ENCODE data around the gene ASIC1. TPM values are rescaled to one million over a fixed set of nuclear protein-coding genes. Genes with fewer than 3 reads are reported as not detected.

The ASIC1 gene
- total RNA-seq, 1 donor from 2014 or later, result 25.0 TPM

DNA sequence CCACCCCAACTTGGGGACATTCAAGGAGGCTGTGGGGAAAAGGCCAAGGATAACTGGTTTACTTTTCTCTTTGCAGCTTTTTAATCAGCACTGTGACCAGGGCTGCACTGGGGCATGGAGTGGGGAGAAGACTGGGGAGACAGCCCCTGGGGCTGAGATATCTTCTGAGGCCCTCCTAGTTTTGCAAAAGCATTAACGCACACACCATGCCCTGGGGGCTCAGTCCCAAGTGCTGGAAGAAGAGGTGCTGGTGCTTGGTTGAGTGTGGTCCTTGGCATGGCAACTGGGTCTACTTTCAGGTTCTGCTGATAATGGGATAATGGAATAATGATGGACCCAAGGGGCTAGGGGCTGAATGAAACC, 18.4 kb downstream of the ASIC1 start:
- Mint-ChIP-seq H3K27me3 (ENCODE audit: low read depth) (no peaks in the 10 kb centered on the region), H3K4me3 (no peak overlapping the region), H3K4me1 (peaks cover 6% of the 10 kb centered on the region), H3K9me3 (no peaks in the 10 kb centered on the region), H3K36me3 (ENCODE audit: low read depth) (no peaks in the 10 kb centered on the region), H3K27ac (ENCODE audit: unreplicated experiment) (no peak overlapping the region)
- TF ChIP-seq, protein P1, sequence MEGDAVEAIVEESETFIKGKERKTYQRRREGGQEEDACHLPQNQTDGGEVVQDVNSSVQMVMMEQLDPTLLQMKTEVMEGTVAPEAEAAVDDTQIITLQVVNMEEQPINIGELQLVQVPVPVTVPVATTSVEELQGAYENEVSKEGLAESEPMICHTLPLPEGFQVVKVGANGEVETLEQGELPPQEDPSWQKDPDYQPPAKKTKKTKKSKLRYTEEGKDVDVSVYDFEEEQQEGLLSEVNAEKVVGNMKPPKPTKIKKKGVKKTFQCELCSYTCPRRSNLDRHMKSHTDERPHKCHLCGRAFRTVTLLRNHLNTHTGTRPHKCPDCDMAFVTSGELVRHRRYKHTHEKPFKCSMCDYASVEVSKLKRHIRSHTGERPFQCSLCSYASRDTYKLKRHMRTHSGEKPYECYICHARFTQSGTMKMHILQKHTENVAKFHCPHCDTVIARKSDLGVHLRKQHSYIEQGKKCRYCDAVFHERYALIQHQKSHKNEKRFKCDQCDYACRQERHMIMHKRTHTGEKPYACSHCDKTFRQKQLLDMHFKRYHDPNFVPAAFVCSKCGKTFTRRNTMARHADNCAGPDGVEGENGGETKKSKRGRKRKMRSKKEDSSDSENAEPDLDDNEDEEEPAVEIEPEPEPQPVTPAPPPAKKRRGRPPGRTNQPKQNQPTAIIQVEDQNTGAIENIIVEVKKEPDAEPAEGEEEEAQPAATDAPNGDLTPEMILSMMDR (conservative IDR thresholded peaks at IDR 0.05), result no peak
- no peak for DNase-seq (ENCODE audit: low read depth, low spot score)

DNA sequence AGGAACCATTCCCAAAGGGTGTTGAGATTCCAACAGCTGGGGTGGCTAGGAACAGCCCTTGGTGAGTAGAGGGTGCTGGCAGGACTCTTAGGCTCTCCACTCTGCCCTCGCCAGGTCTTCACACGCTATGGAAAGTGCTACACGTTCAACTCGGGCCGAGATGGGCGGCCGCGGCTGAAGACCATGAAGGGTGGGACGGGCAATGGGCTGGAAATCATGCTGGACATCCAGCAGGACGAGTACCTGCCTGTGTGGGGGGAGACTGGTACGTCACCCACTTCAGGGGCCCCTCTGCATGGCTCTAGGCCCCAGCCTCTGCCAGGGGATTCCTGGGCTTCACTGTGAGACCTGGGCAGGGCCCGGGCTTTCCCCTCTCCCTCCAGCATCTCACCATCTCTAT, 19.7 kb downstream of the ASIC1 start:
- no peaks in the 10 kb centered on the region for H3K27me3 Mint-ChIP-seq (ENCODE audit: low read depth)
- H3K4me3 Mint-ChIP-seq, result no peak overlapping the region
- H3K4me1 Mint-ChIP-seq, result peaks cover 4% of the 10 kb centered on the region
- H3K36me3 Mint-ChIP-seq (ENCODE audit: low read depth), result no peaks in the 10 kb centered on the region
- DNase-seq (ENCODE audit: low read depth, low spot score), result no peak
- H3K27ac Mint-ChIP-seq (ENCODE audit: unreplicated experiment), result no peak overlapping the region
- TF ChIP-seq, protein P1 (conservative IDR thresholded peaks at IDR 0.05), result no peak
- no peaks in the 10 kb centered on the region for H3K9me3 Mint-ChIP-seq

DNA sequence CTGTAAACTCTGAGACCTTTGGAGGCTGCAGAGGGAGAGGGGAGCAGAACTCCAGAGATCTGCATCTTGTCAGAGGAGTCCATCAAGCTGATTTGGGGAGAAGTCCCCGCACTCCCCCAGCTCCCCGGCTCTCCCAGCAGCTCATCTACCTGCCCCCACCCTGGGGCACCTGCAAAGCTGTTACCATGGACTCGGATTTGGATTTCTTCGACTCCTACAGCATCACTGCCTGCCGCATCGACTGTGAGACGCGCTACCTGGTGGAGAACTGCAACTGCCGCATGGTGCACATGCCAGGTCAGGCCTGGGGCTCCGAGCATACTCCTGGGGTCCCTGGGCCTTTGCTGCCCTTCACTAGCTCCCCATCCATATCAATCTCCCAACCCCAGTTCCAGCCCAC, 20.9 kb downstream of the ASIC1 start:
- no peak overlapping the region for H3K27ac Mint-ChIP-seq (ENCODE audit: unreplicated experiment)
- no peaks in the 10 kb centered on the region for H3K36me3 Mint-ChIP-seq (ENCODE audit: low read depth)
- DNase-seq (ENCODE audit: low read depth, low spot score), result no peak
- no peaks in the 10 kb centered on the region for H3K27me3 Mint-ChIP-seq (ENCODE audit: low read depth)
- TF ChIP-seq, protein P1 (conservative IDR thresholded peaks at IDR 0.05), result no peak
- H3K4me1 Mint-ChIP-seq, result peaks cover 4% of the 10 kb centered on the region
- H3K4me3 Mint-ChIP-seq, result no peak overlapping the region
- no peaks in the 10 kb centered on the region for H3K9me3 Mint-ChIP-seq

DNA sequence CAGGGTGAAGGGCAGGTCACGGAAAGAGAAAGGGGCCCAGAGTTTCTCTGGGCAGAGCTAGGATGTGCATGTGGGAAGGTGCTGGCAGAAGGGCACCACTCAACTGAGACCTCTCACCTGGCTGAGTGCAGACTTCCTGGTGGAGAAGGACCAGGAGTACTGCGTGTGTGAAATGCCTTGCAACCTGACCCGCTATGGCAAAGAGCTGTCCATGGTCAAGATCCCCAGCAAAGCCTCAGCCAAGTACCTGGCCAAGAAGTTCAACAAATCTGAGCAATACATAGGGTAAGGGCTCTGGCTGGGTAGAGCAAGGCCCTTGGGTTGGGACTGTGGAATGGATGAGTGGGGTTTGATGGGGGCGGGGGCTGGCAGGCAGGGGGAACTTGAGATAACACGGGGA, 22.4 kb downstream of the ASIC1 start:
- Mint-ChIP-seq H3K27ac (ENCODE audit: unreplicated experiment) (no peak overlapping the region), H3K4me3 (peak overlapping the region; percentile 21), H3K9me3 (no peaks in the 10 kb centered on the region), H3K27me3 (ENCODE audit: low read depth) (no peaks in the 10 kb centered on the region), H3K36me3 (ENCODE audit: low read depth) (no peaks in the 10 kb centered on the region), H3K4me1 (peaks cover 12% of the 10 kb centered on the region)
- DNase-seq (ENCODE audit: low read depth, low spot score), result no peak
- TF ChIP-seq, protein P1 (conservative IDR thresholded peaks at IDR 0.05), result no peak

DNA sequence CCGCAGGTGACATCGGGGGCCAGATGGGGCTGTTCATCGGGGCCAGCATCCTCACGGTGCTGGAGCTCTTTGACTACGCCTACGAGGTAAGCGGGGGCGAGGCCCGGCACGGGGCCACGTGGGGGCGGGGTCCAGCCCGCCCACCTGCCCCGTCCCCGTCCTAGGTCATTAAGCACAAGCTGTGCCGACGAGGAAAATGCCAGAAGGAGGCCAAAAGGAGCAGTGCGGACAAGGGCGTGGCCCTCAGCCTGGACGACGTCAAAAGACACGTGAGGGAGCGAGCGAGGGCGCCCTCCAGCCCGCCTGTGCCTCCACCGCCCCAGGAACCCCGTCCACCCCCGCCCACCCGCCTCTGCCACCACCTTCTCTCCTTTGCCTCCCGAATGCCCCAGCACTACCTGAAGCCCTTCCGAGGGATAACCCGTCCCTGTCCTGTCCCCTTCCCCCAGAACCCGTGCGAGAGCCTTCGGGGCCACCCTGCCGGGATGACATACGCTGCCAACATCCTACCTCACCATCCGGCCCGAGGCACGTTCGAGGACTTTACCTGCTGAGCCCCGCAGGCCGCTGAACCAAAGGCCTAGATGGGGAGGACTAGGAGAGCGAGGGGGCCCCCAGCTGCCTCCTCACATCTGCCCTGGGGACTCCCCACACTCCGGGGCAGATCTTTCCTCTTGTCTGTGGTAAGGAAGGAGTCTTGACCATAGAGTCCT, 23.9 kb downstream of the ASIC1 start:
- H3K36me3 Mint-ChIP-seq (ENCODE audit: low read depth), result no peaks in the 10 kb centered on the region
- TF ChIP-seq, protein P1 (conservative IDR thresholded peaks at IDR 0.05), result no peak
- H3K4me3 Mint-ChIP-seq, result peak overlapping the region; percentile 38
- no peaks in the 10 kb centered on the region for H3K9me3 Mint-ChIP-seq
- H3K27me3 Mint-ChIP-seq (ENCODE audit: low read depth), result no peaks in the 10 kb centered on the region
- no peak overlapping the region for H3K27ac Mint-ChIP-seq (ENCODE audit: unreplicated experiment)
- no peak for DNase-seq (ENCODE audit: low read depth, low spot score)
- H3K4me1 Mint-ChIP-seq, result peaks cover 20% of the 10 kb centered on the region

Measured in neural crest cell (in vitro differentiated cells).